GM12874 (cell line): ENCODE results near the gene PLEKHN1.

Experiments
- CTCF ChIP-seq: IDR thresholded peaks from 2 replicates; pipeline ENCODE4 v1.5.1; 2011; ENCODE audit warnings: low read depth, mild to moderate bottlenecking, control low read depth, low read length, moderate library complexity; ENCODE audit not compliant: insufficient read depth

PLEKHN1 gene

GRCh38 chr1:920521-920920 lies 45.8 kb upstream of the PLEKHN1 start:
- TF ChIP-seq CTCF = no peak

- peak; percentile 21; the same call in 1 of the 2 replicates for TF ChIP-seq CTCF
These were observed 45.1 kb upstream of the PLEKHN1 start for GRCh38 chr1:921011-921837.

GRCh38 chr1:923131-923990 lies 42.9 kb upstream of the PLEKHN1 start, which contains the start of gene SAMD11:
Gene SAMD11 (plus strand): TSS chr1:923923. CDS start chr1:924432, 509 bp downstream.
- TF ChIP-seq CTCF = no peak

- no peak for TF ChIP-seq CTCF
These were observed 42.2 kb upstream of the PLEKHN1 start for GRCh38 chr1:923991-924655.

GRCh38 chr1:924656-925560 lies 41.4 kb upstream of the PLEKHN1 start:
- TF ChIP-seq CTCF = no peak

GRCh38 chr1:925561-926421 lies 40.5 kb upstream of the PLEKHN1 start:
- TF ChIP-seq CTCF = no peak
